Activated B cell treated with CpG ODN at 0.5 μM for 24 hours (primary cell): Measurements from ENCODE around the gene JMJD1C. TPM values are rescaled to one million over a fixed set of nuclear protein-coding genes. Genes with fewer than 3 reads are reported as not detected.
"Not testable (repeated sequence)": the region's sequence is repeated elsewhere in the genome, so short reads cannot be mapped to it uniquely, and the experiment has no call there.

ENCODE experiments used
- ATAC-seq: fragments of 200-7000 bp; cut with Tn5 transposase; one replicate; pipeline ENCODE4 v1.10.0; 2021; ENCODE audit warnings: low read depth, mild to moderate bottlenecking, moderate library complexity
- CTCF ChIA-PET: fragments of 350-600 bp; sonication (Branson Sonifier 250); formaldehyde crosslinking; loops from one replicate; lab custom pipeline; 2021; ENCODE audit warnings: antibody characterized with exemption; lab: Charles Lee
- POLR2A ChIA-PET: fragments of 350-600 bp; sonication (Branson Sonifier 250); formaldehyde crosslinking; loops from one replicate; lab custom pipeline; 2021; ENCODE audit warnings: antibody characterized with exemption; lab: Charles Lee
- DNase-seq: peaks from one replicate; pipeline ENCODE4 v3.0.0; 2022
- H3K27ac Mint-ChIP-seq: one replicate; pipeline ENCODE4 v1.8.0; 2020; ENCODE audit warnings: mixed read lengths
- H3K27me3 Mint-ChIP-seq: one replicate; pipeline ENCODE4 v1.8.0; 2021; ENCODE audit warnings: mixed read lengths
- H3K36me3 Mint-ChIP-seq: one replicate; pipeline ENCODE4 v1.8.0; 2021; ENCODE audit warnings: low read depth, mixed read lengths
- H3K4me1 Mint-ChIP-seq: one replicate; pipeline ENCODE4 v1.8.0; 2021; ENCODE audit warnings: mixed read lengths
- H3K4me3 Mint-ChIP-seq: one replicate; pipeline ENCODE4 v1.8.0; 2020; ENCODE audit warnings: mild to moderate bottlenecking, mixed read lengths
- H3K9me3 Mint-ChIP-seq: one replicate; pipeline ENCODE4 v1.8.0; 2020; ENCODE audit warnings: mixed read lengths
- CTCF ChIP-seq: fragments of 200-600 bp; IDR thresholded peaks from one replicate; pipeline ENCODE4 v1.8.0; 2022; ENCODE audit warnings: antibody characterized with exemption, mild to moderate bottlenecking
- intact Hi-C: fragments of 100-400 bp; cut with micrococcal nuclease; formaldehyde crosslinking; loops from one replicate; pipeline ENCODE4 v1.15.1; 2024
- total RNA-seq: library from RNA; stranded (reverse); gene quantifications from 2 replicates; pipeline ENCODE4 v1.2.3, GENCODE V29; 2022

The JMJD1C gene
- total RNA-seq, 1 donor from 2014 or later: 176 TPM

- DNase-seq (no peak), ATAC-seq (no peak)
- TF ChIP-seq CTCF: no peak
- CTCF ChIA-PET: no interaction called here
- no peak overlapping the region for H3K4me3 Mint-ChIP-seq
- peaks cover 4% of the 10 kb centered on the region for H3K4me1 Mint-ChIP-seq
- POLR2A ChIA-PET: no interaction called here
- intact Hi-C loops: loop anchor here (2.0 kb wide), 1 partner anchor 15 kb away; no protein-coding TSS in a partner anchor
- no peaks in the 10 kb centered on the region for H3K9me3 Mint-ChIP-seq
- no peaks in the 10 kb centered on the region for H3K27me3 Mint-ChIP-seq
- H3K27ac Mint-ChIP-seq: no peak overlapping the region
- H3K36me3 Mint-ChIP-seq: peaks cover 5% of the 10 kb centered on the region
These were observed 122.3 kb downstream of the JMJD1C start for GRCh38 chr10:63343476-63343875.

- H3K27ac Mint-ChIP-seq, H3K36me3 Mint-ChIP-seq, intact Hi-C loops, H3K27me3 Mint-ChIP-seq, CTCF ChIA-PET, H3K9me3 Mint-ChIP-seq, POLR2A ChIA-PET, DNase-seq, H3K4me3 Mint-ChIP-seq, ATAC-seq, H3K4me1 Mint-ChIP-seq: not testable (repeated sequence)
These were observed 126.1 kb downstream of the JMJD1C start for GRCh38 chr10:63339640-63340039.

GRCh38 chr10:63337455-63338251 lies 128.1 kb downstream of the JMJD1C start:
- no peak for ATAC-seq
- no peaks in the 10 kb centered on the region for H3K9me3 Mint-ChIP-seq
- no peak overlapping the region for H3K4me3 Mint-ChIP-seq
- no peak overlapping the region for H3K27ac Mint-ChIP-seq
- intact Hi-C loops: no loop called here
- ChIA-PET CTCF (no interaction called here), POLR2A (interaction anchor here (0.6 kb wide), 1 partner anchor 390 kb away, joined by 4 read pairs; no protein-coding TSS in a partner anchor)
- no peak for DNase-seq
- no peaks in the 10 kb centered on the region for H3K4me1 Mint-ChIP-seq
- H3K27me3 Mint-ChIP-seq: no peaks in the 10 kb centered on the region
- peaks cover 5% of the 10 kb centered on the region for H3K36me3 Mint-ChIP-seq
- no peak for TF ChIP-seq CTCF

- Mint-ChIP-seq H3K9me3 (no peaks in the 10 kb centered on the region), H3K27ac (no peak overlapping the region), H3K4me3 (no peak overlapping the region), H3K36me3 (no peaks in the 10 kb centered on the region), H3K4me1 (no peaks in the 10 kb centered on the region), H3K27me3 (no peaks in the 10 kb centered on the region)
- CTCF ChIA-PET: no interaction called here
- intact Hi-C loops: no loop called here
- TF ChIP-seq CTCF: no peak
- DNase-seq (no peak), ATAC-seq (no peak)
- POLR2A ChIA-PET: no interaction called here
These were observed 134.2 kb downstream of the JMJD1C start for GRCh38 chr10:63331586-63331985.

- Mint-ChIP-seq H3K27me3 (no peaks in the 10 kb centered on the region), H3K9me3 (no peaks in the 10 kb centered on the region), H3K27ac (no peak overlapping the region), H3K4me1 (no peaks in the 10 kb centered on the region), H3K4me3 (no peak overlapping the region), H3K36me3 (peaks cover 10% of the 10 kb centered on the region)
- ChIA-PET POLR2A (interaction anchor here (0.6 kb wide), 2 partner anchors 16 to 21 kb away, joined by 3 to 6 read pairs; no protein-coding TSS in a partner anchor), CTCF (interaction anchor here (1.1 kb wide), 1 partner anchor 157 kb away, joined by 3 read pairs; no protein-coding TSS in a partner anchor)
- TF ChIP-seq CTCF: no peak
- intact Hi-C loops: no loop called here
- ATAC-seq: no peak
- DNase-seq: no peak
These were observed 141.3 kb downstream of the JMJD1C start for GRCh38 chr10:63324495-63324854.
